Osteocyte (in vitro differentiated cells): ENCODE measurements around the gene TRIP10. TPM values are rescaled to one million over a fixed set of nuclear protein-coding genes. Genes with fewer than 3 reads are reported as not detected.

Experiments
- DNase-seq: peaks from one replicate; pipeline ENCODE4 v3.0.0; 2021; ENCODE audit warnings: mixed read lengths; ENCODE audit not compliant: unreplicated experiment; ENCODE audit errors: extremely low spot score
- H3K27ac Mint-ChIP-seq: one replicate; pipeline ENCODE4 v1.8.0; 2021; ENCODE audit warnings: mild to moderate bottlenecking, mixed read lengths; ENCODE audit not compliant: unreplicated experiment
- H3K27me3 Mint-ChIP-seq: one replicate; pipeline ENCODE4 v1.8.0; 2021; ENCODE audit warnings: mixed read lengths; ENCODE audit not compliant: unreplicated experiment
- H3K36me3 Mint-ChIP-seq: one replicate; pipeline ENCODE4 v1.8.0; 2021; ENCODE audit warnings: mixed read lengths; ENCODE audit not compliant: unreplicated experiment
- H3K4me1 Mint-ChIP-seq: one replicate; pipeline ENCODE4 v1.8.0; 2021; ENCODE audit warnings: mixed read lengths; ENCODE audit not compliant: unreplicated experiment
- H3K4me3 Mint-ChIP-seq: one replicate; pipeline ENCODE4 v1.8.0; 2021; ENCODE audit warnings: mild to moderate bottlenecking, moderate library complexity, mixed read lengths; ENCODE audit not compliant: unreplicated experiment
- H3K9me3 Mint-ChIP-seq: one replicate; pipeline ENCODE4 v1.8.0; 2021; ENCODE audit warnings: mixed read lengths; ENCODE audit not compliant: unreplicated experiment
- total RNA-seq: library from RNA; stranded (reverse); gene quantifications from 2 replicates; pipeline ENCODE4 v1.2.1, GENCODE V29; 2021
- TF ChIP-seq, protein P1 (sequence below): fragments of 200-600 bp; sonication (generic); IDR thresholded peaks from 2 replicates; pipeline ENCODE4 v1.5.0; 2021; ENCODE audit warnings: antibody characterized with exemption, mild to moderate bottlenecking, moderate library complexity

Gene TRIP10
- total RNA-seq, 1 donor from 2014 or later: 53.8 TPM

DNA sequence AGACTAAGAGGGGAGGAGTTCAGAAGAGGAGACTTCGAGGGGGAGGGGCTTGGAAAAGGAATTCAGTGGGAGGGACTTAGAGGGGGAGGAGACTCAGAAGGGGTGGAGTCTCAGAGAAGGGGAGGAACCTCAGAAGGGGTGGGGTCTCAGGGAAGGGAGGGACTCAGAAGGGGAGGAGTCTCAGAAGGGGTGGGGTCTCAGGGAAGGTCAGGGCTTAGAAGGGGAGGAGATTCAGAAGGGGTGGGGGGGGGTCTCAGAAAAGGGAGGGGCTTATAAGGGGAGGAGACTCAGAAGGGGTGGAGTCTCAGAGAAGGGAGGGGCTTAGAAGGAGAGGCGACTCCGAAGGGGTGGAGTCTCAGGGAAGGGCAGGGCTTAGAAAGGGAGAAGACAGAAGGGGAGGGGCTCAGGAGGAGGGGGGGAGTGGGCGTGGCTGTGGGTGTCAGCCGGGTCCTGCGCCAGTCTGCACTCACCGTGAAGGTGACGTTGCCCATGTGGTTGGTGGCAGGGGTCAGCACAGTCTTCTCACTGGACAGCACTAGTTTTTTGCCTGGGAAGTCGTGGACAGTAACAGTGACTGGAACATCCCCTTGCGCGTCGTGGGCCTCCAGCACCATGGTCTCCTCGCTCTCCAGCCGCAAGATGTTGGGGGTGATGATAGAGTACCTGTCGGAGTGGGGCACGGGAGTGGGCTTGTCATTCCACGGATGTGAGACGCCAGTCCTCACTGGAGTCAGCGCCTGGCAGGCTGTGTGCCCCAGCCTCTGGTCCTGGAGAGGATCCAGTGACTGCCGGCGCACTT, 20.5 kb upstream of the TRIP10 start:
- TF ChIP-seq, protein P1, sequence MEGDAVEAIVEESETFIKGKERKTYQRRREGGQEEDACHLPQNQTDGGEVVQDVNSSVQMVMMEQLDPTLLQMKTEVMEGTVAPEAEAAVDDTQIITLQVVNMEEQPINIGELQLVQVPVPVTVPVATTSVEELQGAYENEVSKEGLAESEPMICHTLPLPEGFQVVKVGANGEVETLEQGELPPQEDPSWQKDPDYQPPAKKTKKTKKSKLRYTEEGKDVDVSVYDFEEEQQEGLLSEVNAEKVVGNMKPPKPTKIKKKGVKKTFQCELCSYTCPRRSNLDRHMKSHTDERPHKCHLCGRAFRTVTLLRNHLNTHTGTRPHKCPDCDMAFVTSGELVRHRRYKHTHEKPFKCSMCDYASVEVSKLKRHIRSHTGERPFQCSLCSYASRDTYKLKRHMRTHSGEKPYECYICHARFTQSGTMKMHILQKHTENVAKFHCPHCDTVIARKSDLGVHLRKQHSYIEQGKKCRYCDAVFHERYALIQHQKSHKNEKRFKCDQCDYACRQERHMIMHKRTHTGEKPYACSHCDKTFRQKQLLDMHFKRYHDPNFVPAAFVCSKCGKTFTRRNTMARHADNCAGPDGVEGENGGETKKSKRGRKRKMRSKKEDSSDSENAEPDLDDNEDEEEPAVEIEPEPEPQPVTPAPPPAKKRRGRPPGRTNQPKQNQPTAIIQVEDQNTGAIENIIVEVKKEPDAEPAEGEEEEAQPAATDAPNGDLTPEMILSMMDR: no peak
- Mint-ChIP-seq H3K36me3 (no peaks in the 10 kb centered on the region), H3K9me3 (no peaks in the 10 kb centered on the region), H3K4me3 (no peak overlapping the region), H3K27me3 (peaks cover 27% of the 10 kb centered on the region), H3K27ac (no peak overlapping the region), H3K4me1 (peaks cover 3% of the 10 kb centered on the region)
- no peak for DNase-seq

DNA sequence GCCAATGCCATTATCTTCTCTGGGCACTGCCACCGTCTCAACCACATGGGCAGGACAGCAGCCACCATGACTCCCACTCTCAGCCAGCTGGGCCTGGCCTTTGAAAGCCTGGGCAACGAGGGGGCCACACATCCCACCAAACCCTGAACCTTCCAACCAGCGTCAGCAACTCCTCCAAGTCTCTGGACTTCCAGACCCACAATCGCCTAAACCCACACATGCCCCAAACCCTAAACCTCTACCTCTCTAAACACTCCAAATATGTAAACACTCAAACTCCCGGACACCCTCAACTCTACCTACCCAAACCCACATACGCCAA, 20.0 kb upstream of the TRIP10 start:
- peaks cover 27% of the 10 kb centered on the region for H3K27me3 Mint-ChIP-seq
- H3K4me3 Mint-ChIP-seq: no peak overlapping the region
- no peaks in the 10 kb centered on the region for H3K36me3 Mint-ChIP-seq
- H3K4me1 Mint-ChIP-seq: peaks cover 3% of the 10 kb centered on the region
- no peak for DNase-seq
- TF ChIP-seq, protein P1: no peak
- H3K9me3 Mint-ChIP-seq: no peaks in the 10 kb centered on the region
- H3K27ac Mint-ChIP-seq: no peak overlapping the region

DNA sequence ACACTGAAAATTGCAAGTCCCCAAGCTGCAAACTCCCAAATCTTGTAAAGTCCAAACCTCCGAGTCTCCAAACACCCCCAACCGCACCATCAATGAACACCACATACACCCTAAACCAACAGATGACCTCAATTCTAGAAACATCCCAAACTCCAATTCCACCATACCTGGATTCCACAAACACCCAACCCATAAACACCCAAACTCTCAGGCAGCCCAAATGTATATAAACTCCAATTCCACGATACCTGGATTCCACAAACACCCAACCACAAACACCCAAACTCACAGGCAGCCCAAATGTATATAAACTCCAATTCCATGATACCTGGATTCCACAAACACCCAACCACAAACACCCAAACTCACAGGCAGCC, 19.5 kb upstream of the TRIP10 start:
- TF ChIP-seq, protein P1: no peak
- Mint-ChIP-seq H3K4me3 (no peak overlapping the region), H3K36me3 (no peaks in the 10 kb centered on the region), H3K4me1 (peaks cover 3% of the 10 kb centered on the region), H3K9me3 (no peaks in the 10 kb centered on the region), H3K27me3 (peaks cover 27% of the 10 kb centered on the region), H3K27ac (no peak overlapping the region)
- no peak for DNase-seq

DNA sequence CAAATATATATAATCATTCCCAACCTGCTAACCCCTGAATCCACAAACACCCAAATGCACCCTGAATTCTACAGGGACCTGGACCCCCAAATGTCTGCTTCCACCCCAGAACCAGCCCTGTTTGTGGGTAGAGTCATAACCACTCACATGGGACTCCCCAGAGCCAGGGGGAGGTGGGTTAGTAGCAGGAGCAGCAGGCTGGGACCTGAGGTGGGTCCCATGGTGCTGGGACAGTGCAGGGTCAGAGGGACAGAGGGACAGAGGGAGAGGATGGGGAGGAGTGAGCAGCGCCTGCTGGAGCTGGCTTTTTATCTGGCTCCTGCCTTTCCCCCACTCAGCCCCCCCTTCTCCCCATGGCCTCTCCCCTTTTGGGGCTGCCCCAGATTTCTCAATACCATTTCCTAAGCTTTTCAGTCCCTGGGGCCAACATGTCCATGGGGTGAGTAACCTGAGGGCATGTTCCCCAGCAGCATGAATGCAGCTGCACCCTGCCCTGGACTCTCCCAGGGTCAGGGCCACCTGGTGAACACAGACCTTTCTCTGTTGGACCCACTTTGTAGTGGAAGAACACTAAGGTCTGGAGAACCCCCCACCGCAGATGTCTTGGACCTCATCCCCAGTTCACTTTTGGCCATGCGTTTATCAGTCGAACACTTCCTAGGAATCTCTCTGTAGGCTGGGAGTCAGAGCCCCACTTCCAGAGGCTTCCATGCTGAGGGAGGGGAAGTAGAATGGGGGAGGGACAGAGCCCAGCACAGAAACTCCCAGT, 18.9 kb upstream of the TRIP10 start, which contains the start of gene C3:
TSS of gene C3 (minus strand) at position 282 of the 769 bp plus-strand sequence. CDS start at position 221, 61 bp downstream.
- no peaks in the 10 kb centered on the region for H3K9me3 Mint-ChIP-seq

DNA sequence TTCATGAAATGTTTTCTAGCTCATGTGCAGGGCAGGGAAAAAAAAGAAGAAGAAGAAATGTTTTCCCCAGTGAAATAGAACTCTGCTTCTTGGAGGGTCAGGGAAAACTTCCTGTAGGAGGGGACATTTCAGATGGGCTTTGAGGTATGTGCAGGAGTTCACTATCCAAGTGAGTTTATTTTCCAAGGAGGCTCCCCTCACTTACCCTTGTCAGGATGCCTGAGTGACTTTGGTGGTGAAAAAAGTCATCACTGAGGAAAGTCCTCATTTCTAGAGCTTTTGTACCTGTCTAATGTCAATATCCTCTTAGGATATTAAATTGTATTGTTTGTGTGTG, 18.4 kb upstream of the TRIP10 start:
- TF ChIP-seq, protein P1: no peak
- H3K9me3 Mint-ChIP-seq: no peaks in the 10 kb centered on the region
- peaks cover 27% of the 10 kb centered on the region for H3K27me3 Mint-ChIP-seq
- no peak overlapping the region for H3K4me3 Mint-ChIP-seq
- no peaks in the 10 kb centered on the region for H3K36me3 Mint-ChIP-seq
- peaks cover 3% of the 10 kb centered on the region for H3K4me1 Mint-ChIP-seq
- no peak overlapping the region for H3K27ac Mint-ChIP-seq
- no peak for DNase-seq

More for the DNA sequence above, 18.9 kb upstream of the TRIP10 start, which contains the start of gene C3:
- Mint-ChIP-seq H3K4me3 (no peak within 1 kb of the TSS), H3K27ac (no peak within 1 kb of the TSS), H3K4me1 (peaks cover 3% of the 10 kb centered on the region), H3K27me3 (peaks cover 27% of the 10 kb centered on the region), H3K36me3 (no peaks in the 10 kb centered on the region)
- no peak for DNase-seq
- TF ChIP-seq, protein P1: no peak
